ENCODE measurements around the gene MSL3.

The MSL3 gene

DNA sequence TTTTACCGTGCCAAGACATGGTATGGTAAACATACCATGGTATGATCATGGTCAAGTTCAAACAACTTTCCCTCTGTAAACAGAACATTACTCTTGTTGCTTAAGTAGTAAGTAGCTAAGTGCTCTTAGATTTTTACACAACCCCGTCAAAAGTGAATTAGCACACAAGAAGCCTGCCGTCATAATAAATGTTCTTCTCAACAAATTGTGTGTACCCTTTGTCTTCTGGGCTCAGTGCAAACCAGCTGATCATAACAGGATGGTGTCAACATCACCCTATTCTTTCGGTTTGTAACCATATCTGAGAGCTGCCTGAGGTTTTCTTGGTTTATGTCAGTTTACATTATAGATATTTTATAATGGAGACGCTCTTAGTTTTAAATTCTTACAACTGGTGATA lies 28.8 kb downstream of the MSL3 start:
- no peaks in the 10 kb centered on the region for H3K36me3 ChIP-seq (ENCODE audit: low read depth)
- H3K4me3 ChIP-seq (ENCODE audit: severe bottlenecking) = no peak overlapping the region
- no peak overlapping the region for H3K27ac ChIP-seq (ENCODE audit: poor library complexity, severe bottlenecking)
- TF ChIP-seq CTCF (IDR thresholded peaks at IDR 0.05; ENCODE audit: poor library complexity, severe bottlenecking) = no peak
- no peaks in the 10 kb centered on the region for H3K9me3 ChIP-seq (ENCODE audit: severe bottlenecking)
- DNase-seq (ENCODE audit: low spot score) (no peak), ATAC-seq (ENCODE audit: low read depth) (no peak; the same call in 2 of the 3 replicates)
- no peaks in the 10 kb centered on the region for H3K4me1 ChIP-seq (ENCODE audit: insufficient read depth, poor library complexity, severe bottlenecking)
- no peaks in the 10 kb centered on the region for H3K27me3 ChIP-seq (ENCODE audit: insufficient read depth, poor library complexity, severe bottlenecking)

DNA sequence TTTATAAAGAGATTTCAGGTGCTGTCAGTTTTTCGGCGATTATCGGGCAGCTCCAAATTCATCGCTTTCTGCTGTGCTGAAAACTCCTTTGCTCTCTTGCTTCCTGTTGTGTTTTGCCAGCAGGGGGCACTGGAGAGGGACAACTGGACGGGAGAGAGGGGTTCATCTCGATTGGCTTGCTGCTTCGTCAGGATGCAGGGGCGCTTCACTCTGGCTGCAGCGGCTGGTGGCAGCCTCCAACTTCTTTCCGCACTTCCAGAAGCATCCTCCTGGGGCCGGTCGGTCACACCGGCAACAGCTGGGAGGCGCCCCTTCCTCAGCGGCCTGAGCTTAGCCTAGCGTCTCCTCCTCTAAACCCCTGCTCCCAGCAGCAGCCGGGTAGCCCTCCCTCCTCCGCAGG lies 29.5 kb downstream of the MSL3 start:
- H3K27ac ChIP-seq (ENCODE audit: poor library complexity, severe bottlenecking) = no peak overlapping the region
- H3K4me1 ChIP-seq (ENCODE audit: insufficient read depth, poor library complexity, severe bottlenecking) = no peaks in the 10 kb centered on the region
- peak; percentile 20 for TF ChIP-seq CTCF (IDR thresholded peaks at IDR 0.05; ENCODE audit: poor library complexity, severe bottlenecking)
- no peaks in the 10 kb centered on the region for H3K27me3 ChIP-seq (ENCODE audit: insufficient read depth, poor library complexity, severe bottlenecking)
- DNase-seq (ENCODE audit: low spot score) (no peak), ATAC-seq (ENCODE audit: low read depth) (no peak)
- H3K36me3 ChIP-seq (ENCODE audit: low read depth) = no peaks in the 10 kb centered on the region
- no peaks in the 10 kb centered on the region for H3K9me3 ChIP-seq (ENCODE audit: severe bottlenecking)
- no peak overlapping the region for H3K4me3 ChIP-seq (ENCODE audit: severe bottlenecking)

DNA sequence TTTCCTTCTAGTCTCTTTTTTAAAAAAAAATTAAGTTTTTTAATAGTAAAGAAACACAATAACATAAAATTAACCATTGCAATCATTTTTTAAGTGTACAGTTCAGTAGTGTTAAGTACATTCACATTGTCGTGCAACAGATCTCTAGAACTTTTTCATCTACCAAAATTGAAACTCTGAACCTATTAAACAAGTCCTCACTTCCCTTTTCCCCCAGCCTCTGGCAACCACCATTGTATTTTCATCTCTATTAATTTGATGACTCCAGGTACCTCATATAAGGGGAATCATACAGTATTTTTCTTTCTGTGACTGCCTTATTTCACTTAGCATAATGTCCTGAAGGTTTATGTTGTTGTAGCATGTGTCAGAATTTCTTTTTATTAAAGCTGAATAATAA lies 31.8 kb downstream of the MSL3 start:
- no peaks in the 10 kb centered on the region for H3K27me3 ChIP-seq (ENCODE audit: insufficient read depth, poor library complexity, severe bottlenecking)
- TF ChIP-seq CTCF (IDR thresholded peaks at IDR 0.05; ENCODE audit: poor library complexity, severe bottlenecking) = no peak
- no peak for ATAC-seq (ENCODE audit: low read depth)
- no peak for DNase-seq (ENCODE audit: low spot score)
- no peak overlapping the region for H3K4me3 ChIP-seq (ENCODE audit: severe bottlenecking)
- no peaks in the 10 kb centered on the region for H3K4me1 ChIP-seq (ENCODE audit: insufficient read depth, poor library complexity, severe bottlenecking)
- no peak overlapping the region for H3K27ac ChIP-seq (ENCODE audit: poor library complexity, severe bottlenecking)
- no peaks in the 10 kb centered on the region for H3K9me3 ChIP-seq (ENCODE audit: severe bottlenecking)
- H3K36me3 ChIP-seq (ENCODE audit: low read depth) = no peaks in the 10 kb centered on the region

DNA sequence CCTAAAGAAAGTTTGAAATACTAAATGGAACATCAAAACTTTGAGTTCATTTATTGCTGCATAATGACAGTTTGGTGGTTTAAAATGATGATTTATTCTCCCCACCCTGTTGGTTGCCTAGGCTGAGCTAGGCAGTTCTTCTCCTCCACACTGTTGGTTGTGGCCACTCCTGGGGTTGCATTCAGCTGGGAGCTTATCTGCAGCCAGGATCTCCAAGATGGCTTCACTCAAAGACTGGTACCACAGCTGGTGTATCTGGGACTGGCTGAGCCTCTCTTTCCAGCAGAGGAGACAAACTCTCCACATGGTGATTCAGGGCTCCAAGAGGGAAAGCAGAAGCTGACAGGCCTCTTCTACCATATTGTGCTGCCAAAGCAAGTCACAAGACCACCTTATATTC lies 33.1 kb downstream of the MSL3 start:
- Histone ChIP-seq H3K4me3 (ENCODE audit: severe bottlenecking) (no peak overlapping the region), H3K27ac (ENCODE audit: poor library complexity, severe bottlenecking) (no peak overlapping the region), H3K36me3 (ENCODE audit: low read depth) (no peaks in the 10 kb centered on the region), H3K27me3 (ENCODE audit: insufficient read depth, poor library complexity, severe bottlenecking) (no peaks in the 10 kb centered on the region), H3K4me1 (ENCODE audit: insufficient read depth, poor library complexity, severe bottlenecking) (no peaks in the 10 kb centered on the region), H3K9me3 (ENCODE audit: severe bottlenecking) (no peaks in the 10 kb centered on the region)
- TF ChIP-seq CTCF (IDR thresholded peaks at IDR 0.05; ENCODE audit: poor library complexity, severe bottlenecking) = no peak
- DNase-seq (ENCODE audit: low spot score) (no peak), ATAC-seq (ENCODE audit: low read depth) (no peak)

- Histone ChIP-seq H3K27me3 (ENCODE audit: insufficient read depth, poor library complexity, severe bottlenecking) (no peaks in the 10 kb centered on the region), H3K36me3 (ENCODE audit: low read depth) (no peaks in the 10 kb centered on the region), H3K4me3 (ENCODE audit: severe bottlenecking) (no peak overlapping the region), H3K9me3 (ENCODE audit: severe bottlenecking) (no peaks in the 10 kb centered on the region), H3K27ac (ENCODE audit: poor library complexity, severe bottlenecking) (no peak overlapping the region), H3K4me1 (ENCODE audit: insufficient read depth, poor library complexity, severe bottlenecking) (no peaks in the 10 kb centered on the region)
- DNase-seq (ENCODE audit: low spot score) = no peak
- TF ChIP-seq CTCF (IDR thresholded peaks at IDR 0.05; ENCODE audit: poor library complexity, severe bottlenecking) = no peak
- ATAC-seq (ENCODE audit: low read depth) = 0 out of 3 replicates have a peak, but pooled peaks have one; percentile 21
These were observed 33.5 kb downstream of the MSL3 start for GRCh38 chrX:11791537-11791936.
